ENCODE results near the gene CST6.

- no peak for TF ChIP-seq CTCF (conservative IDR thresholded peaks at IDR 0.05)
- TF ChIP-seq ZFX (IDR thresholded peaks at IDR 0.05) = no peak
These were observed 8.4 kb downstream of the CST6 start for GRCh38 chr11:66020212-66020611.

All from C4-2B (cell line).